Left ventricle myocardium inferior (tissue), 1 donor: ENCODE data around the gene FKBP11. TPM values are rescaled to one million over a fixed set of nuclear protein-coding genes. Genes with fewer than 3 reads are reported as not detected.

Experiments used
- DNase-seq: peaks from one replicate; pipeline ENCODE4 v3.0.0-alpha.2; 2020
- H3K27ac ChIP-seq: fragments of 200-600 bp; replicated peaks from 2 replicates; pipeline ENCODE4 v1.8.0; 2021
- H3K27me3 ChIP-seq: fragments of 200-600 bp; 2 replicates; pipeline ENCODE4 v1.8.0; 2021; ENCODE audit warnings: low read depth
- H3K36me3 ChIP-seq: fragments of 200-600 bp; 2 replicates; pipeline ENCODE4 v1.8.0; 2021
- H3K4me1 ChIP-seq: fragments of 200-600 bp; 2 replicates; pipeline ENCODE4 v1.8.0; 2021
- H3K4me3 ChIP-seq: fragments of 200-600 bp; 2 replicates; pipeline ENCODE4 v1.8.0; 2021; ENCODE audit warnings: mild to moderate bottlenecking, moderate library complexity
- H3K9me3 ChIP-seq: fragments of 200-600 bp; replicated peaks from 2 replicates; pipeline ENCODE4 v1.8.0; 2021
- CTCF ChIP-seq: fragments of 200-600 bp; IDR thresholded peaks from 2 replicates; pipeline ENCODE4 v1.8.0; 2021; ENCODE audit warnings: antibody characterized with exemption, mild to moderate bottlenecking, borderline replicate concordance
- intact Hi-C: fragments of 100-400 bp; cut with micrococcal nuclease; formaldehyde crosslinking; loops from one replicate; pipeline ENCODE4 v1.11.0; 2022
- long read RNA-seq: library from polyadenylated mRNA; unstranded; transcript quantifications from one replicate; pipeline ENCODE4 v2.0.0, GENCODE V29; 2021
- total RNA-seq: library from RNA; stranded (reverse); fragmentation: NEBNext Ultra II Directional; extraction: Animal tissue kit (Norgen Biotek cat#: 25700); gene quantifications from one replicate; pipeline ENCODE4 v1.2.1, GENCODE V29; 2021
- donor health status: DM: no; HTN: yes; CAD: no; lungs with severe emphysema.

FKBP11 gene
- 4.3 TPM for total RNA-seq
- long read RNA-seq, partial matches to known transcripts = 0 of 3 reads
- long read RNA-seq, other reads (novel, unspliced or antisense) = 1 of 3 reads

- Histone ChIP-seq H3K27me3 (no peaks in the 10 kb centered on the region), H3K9me3 (no peaks in the 10 kb centered on the region), H3K27ac (peak within 1 kb of the TSS; percentile 36), H3K36me3 (peaks cover 6% of the 10 kb centered on the region), H3K4me1 (peaks cover 17% of the 10 kb centered on the region), H3K4me3 (peak within 1 kb of the TSS; percentile 86)
- no peak for TF ChIP-seq CTCF
- DNase-seq = peak; percentile 53
- intact Hi-C loops = no loop called here
These were observed at the start of gene FKBP11 for GRCh38 chr12:48925304-48926011. Gene FKBP11 (minus strand): TSS chr12:48925492. CDS start chr12:48925428, 64 bp downstream.

GRCh38 chr12:48973941-48974673 is 48.8 kb upstream of the FKBP11 start:
- Histone ChIP-seq H3K4me1 (peaks cover 50% of the 10 kb centered on the region), H3K27ac (peak overlapping the region; percentile 11), H3K4me3 (no peak overlapping the region), H3K9me3 (no peaks in the 10 kb centered on the region), H3K36me3 (no peaks in the 10 kb centered on the region), H3K27me3 (peaks cover 100% of the 10 kb centered on the region)
- peak; percentile 71 for TF ChIP-seq CTCF
- DNase-seq = peak; percentile 58
- intact Hi-C loops = no loop called here

GRCh38 chr12:48973531-48973930 is 48.2 kb upstream of the FKBP11 start:
- intact Hi-C loops = no loop called here
- peaks cover 99% of the 10 kb centered on the region for H3K27me3 ChIP-seq

GRCh38 chr12:48972952-48973483 is 47.7 kb upstream of the FKBP11 start:
- Histone ChIP-seq H3K4me1 (peaks cover 39% of the 10 kb centered on the region), H3K4me3 (no peak overlapping the region), H3K27ac (peak overlapping the region; percentile 11), H3K36me3 (no peaks in the 10 kb centered on the region), H3K9me3 (no peaks in the 10 kb centered on the region), H3K27me3 (peaks cover 98% of the 10 kb centered on the region)
- DNase-seq = no peak
- intact Hi-C loops = no loop called here
- TF ChIP-seq CTCF = no peak

More at GRCh38 chr12:48973531-48973930, 48.2 kb upstream of the FKBP11 start:
- Histone ChIP-seq H3K27ac (peak overlapping the region; percentile 11), H3K4me1 (peaks cover 44% of the 10 kb centered on the region), H3K9me3 (no peaks in the 10 kb centered on the region), H3K36me3 (no peaks in the 10 kb centered on the region), H3K4me3 (no peak overlapping the region)
- peak; percentile 65 for DNase-seq
- no peak for TF ChIP-seq CTCF

- Histone ChIP-seq H3K36me3 (no peaks in the 10 kb centered on the region), H3K9me3 (no peaks in the 10 kb centered on the region), H3K27ac (no peak overlapping the region), H3K27me3 (peaks cover 94% of the 10 kb centered on the region), H3K4me1 (peaks cover 35% of the 10 kb centered on the region), H3K4me3 (no peak overlapping the region)
- no peak for TF ChIP-seq CTCF
- DNase-seq = no peak
- intact Hi-C loops = no loop called here
These were observed 47.1 kb upstream of the FKBP11 start for GRCh38 chr12:48972213-48972951.
